H54 (cell line): Measurements from ENCODE around the gene GLE1.
"Not testable (repeated sequence)": the region's sequence is repeated elsewhere in the genome, so short reads cannot be mapped to it uniquely, and the experiment has no call there.

ENCODE experiments used
- DNase-seq: peaks from one replicate; pipeline ENCODE4 v3.0.0; 2011; ENCODE audit warnings: low spot score, mixed read lengths; ENCODE audit not compliant: insufficient read length
- FAIRE-seq: peaks from 3 replicates; lab custom pipeline; 2011; peaks lifted over from hg19 to GRCh38; lab: Jason Lieb, UNC
- POLR2A ChIP-seq: IDR thresholded peaks from 2 replicates; pipeline ENCODE4 v1.6.1; 2011; ENCODE audit warnings: low read depth, mild to moderate bottlenecking, low read length

Gene GLE1

DNA sequence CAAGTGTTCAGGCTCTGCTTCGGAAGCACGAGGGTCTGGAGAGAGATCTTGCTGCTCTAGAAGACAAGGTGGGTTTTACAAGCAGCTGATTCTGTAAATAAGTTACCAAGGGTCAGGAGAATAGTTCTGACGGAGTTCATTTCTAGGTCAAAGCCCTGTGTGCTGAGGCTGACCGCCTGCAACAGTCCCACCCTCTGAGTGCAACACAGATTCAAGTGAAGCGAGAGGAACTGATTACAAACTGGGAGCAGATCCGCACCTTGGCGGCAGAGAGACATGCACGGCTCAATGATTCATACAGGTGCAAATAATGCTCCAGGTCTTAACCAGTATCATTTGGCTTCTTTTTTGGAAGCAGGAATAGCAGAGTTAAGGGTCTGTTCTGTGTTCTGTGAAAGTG lies 72.7 kb downstream of the GLE1 start:
- TF ChIP-seq POLR2A: no peak

DNA sequence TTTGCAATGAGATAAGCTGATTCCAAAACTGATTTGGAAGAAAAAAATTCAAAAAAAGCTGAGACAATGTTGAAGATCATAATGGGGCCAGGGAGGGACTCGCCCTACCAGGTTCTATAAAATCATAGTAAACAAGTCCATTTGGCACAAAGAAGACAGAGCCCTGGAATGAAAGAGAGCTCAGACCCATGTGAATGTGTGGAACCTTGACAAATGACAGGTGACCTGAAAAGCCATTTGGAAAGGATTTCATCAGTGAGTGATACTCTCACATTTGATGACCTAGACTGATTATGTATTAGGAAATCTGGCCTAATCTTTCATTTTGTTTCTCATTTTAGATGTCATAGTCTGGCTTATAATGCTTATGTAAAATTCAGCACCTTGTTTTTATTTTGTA lies 74.7 kb downstream of the GLE1 start:
- no peak for TF ChIP-seq POLR2A
- DNase-seq (no peak), FAIRE-seq (no peak)

More for the DNA sequence above, 72.7 kb downstream of the GLE1 start:
- DNase-seq: no peak
- no peak for FAIRE-seq

DNA sequence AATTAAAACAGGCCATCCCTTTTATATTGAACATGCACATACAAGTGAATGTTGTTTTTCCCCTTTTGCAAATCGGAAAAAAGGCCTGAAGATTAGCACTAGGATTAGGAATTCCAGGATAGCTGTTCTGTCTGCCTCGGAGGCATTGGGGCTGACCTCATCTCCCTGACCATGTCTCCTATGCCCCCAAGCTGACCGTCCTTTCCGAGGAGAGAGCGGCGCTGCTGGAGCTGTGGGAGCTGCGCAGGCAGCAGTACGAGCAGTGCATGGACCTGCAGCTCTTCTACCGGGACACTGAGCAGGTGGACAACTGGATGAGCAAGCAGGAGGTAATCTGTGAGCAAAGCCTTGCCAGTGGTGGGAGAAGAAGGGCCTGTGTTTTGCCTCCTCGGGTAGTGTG lies 76.2 kb downstream of the GLE1 start:
- TF ChIP-seq POLR2A: no peak
- no peak for DNase-seq
- no peak for FAIRE-seq

DNA sequence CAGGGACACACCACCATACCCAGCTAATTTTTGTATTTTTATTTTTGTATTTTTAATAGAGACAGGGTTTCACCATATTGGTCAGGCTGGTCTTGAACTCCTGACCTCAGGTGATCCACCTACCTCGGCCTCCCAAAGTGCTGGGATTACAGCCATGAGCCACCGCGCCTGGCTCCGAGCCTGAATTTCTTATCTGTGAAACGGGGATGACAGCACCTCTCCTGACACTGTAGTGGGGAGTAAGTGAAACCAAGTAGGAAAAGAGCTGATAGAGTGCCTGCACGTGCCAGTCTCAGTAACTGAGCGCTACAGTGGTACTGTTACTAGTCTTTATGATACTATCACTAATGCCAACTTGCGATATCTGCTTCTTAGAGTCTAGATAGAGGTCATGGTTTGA lies 80.6 kb downstream of the GLE1 start:
- FAIRE-seq: not testable (repeated sequence)

DNA sequence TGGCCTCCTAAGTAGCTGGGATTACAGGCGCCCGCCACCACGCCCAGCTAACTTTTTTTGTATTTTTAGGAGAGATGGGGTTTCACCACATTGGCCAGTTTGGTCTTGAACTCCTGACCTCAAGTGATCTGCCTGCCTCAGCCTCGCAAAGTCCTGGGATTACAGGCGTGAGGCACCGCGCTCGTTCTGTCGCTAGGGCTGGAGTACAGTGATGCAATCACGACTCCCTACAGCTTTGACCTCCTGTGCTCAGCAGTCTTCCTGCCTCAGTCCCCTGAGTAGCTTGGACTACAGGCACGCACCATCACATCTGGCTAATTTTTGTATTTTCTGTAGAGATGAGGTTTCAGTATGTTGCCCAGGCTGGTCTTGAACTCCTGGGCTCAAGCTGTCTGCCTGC lies 82.4 kb downstream of the GLE1 start:
- not testable (repeated sequence) for FAIRE-seq

More for the DNA sequence above, 80.6 kb downstream of the GLE1 start:
- not testable (repeated sequence) for DNase-seq

DNA sequence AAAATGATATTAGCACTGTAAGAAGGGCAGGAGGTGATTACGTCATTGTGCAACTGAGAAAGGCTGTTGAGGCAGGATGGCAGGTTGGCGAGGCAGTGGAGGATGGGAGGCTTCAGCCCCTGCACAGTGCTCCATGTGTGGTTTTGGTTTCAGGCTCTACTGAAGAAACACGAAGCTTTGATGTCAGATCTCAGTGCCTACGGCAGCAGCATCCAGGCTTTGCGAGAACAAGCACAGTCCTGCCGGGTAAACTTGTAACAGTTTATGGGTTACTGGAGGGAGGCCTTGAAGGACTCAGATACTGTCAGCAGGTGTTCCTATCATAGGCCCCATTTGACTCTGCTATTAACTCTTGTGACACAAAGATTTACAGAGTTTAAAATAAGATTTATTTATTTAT lies 82.9 kb downstream of the GLE1 start:
- DNase-seq (no peak), FAIRE-seq (no peak)
- TF ChIP-seq POLR2A: no peak

More for the DNA sequence above, 82.4 kb downstream of the GLE1 start:
- DNase-seq: not testable (repeated sequence)

DNA sequence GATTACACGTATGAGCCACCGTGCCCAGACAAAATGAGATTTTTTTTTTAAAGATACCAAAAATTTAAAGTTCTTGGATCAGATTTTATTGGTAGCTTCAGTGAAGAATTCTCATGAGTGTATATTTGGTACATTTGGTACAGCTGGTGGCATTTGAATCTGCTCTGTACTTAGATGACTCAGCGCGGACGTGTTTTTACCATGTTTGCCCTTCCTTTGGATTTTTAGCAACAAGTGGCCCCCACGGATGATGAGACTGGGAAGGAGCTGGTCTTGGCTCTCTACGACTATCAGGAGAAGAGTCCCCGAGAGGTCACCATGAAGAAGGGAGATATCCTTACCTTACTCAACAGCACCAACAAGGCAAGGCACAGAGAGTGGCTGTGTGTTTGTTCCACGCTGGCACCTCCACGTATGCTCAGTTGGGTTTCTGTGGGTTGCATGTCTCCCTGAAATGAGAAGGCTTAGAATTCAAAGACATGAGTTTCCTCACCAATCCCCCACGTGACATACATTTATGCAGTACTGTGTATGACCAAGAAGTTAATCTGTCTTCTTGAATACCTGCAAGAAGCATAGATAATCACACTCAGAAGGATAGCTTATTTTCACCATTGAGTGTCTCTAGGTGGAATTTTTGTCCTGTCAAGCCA lies 84.2 kb downstream of the GLE1 start:
- DNase-seq (no peak), FAIRE-seq (no peak)
- no peak for TF ChIP-seq POLR2A
